Urothelium cell line (cell line): ENCODE measurements around the gene NLRP11.

ENCODE experiments used
- DNase-seq: peaks from one replicate; pipeline ENCODE4 v3.0.0; 2011; ENCODE audit warnings: low spot score, mixed read lengths
- FAIRE-seq: peaks from 2 replicates; lab custom pipeline; 2011; peaks lifted over from hg19 to GRCh38; lab: Jason Lieb, UNC

NLRP11 gene

DNA sequence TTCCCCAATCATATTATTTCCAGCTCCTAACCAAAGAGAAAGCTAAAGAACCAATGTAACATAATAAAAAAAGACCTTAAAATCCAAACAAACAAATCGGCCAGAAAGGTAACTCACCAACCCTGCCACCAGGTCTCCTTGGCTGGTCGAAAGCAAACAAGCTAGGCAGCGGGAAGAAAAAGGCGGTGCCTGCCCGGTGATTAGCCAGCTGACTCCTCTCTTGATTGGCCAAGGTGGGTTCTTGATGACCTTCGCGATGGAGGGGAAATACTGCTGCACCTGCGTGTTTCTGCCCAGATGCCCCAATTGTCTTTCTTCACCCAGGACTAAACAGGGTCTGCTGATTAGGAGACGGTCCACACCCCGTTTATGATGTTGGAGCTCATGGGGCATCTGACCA is at the start of gene NLRP11:
NLRP11 (minus strand) TSS at position 154 of the 400 bp plus-strand sequence. CDS start 13,825 bp downstream, outside the sequence.
- FAIRE-seq (no peak), DNase-seq (no peak)

GRCh38 chr19:55877211-55877610 is 45.4 kb upstream of the NLRP11 start:
- DNase-seq (no peak), FAIRE-seq (no peak)

DNA sequence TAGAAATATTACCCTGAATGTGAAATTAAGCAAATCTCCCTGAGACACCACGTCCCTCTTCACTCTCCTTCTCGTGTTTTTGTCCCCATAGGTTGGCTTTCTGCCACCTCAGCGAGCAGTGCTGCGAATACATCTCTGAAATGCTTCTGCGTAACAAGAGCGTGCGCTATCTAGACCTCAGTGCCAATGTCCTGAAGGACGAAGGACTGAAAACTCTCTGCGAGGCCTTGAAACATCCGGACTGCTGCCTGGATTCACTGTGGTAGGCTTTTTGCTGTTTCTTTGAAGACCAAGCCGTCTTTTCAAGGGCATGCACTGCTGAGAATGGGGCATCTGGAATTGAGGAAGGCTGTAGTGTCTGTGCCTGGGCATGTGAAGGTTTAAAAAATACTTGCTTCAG is 38.9 kb upstream of the NLRP11 start:
- FAIRE-seq (no peak), DNase-seq (no peak)

DNA sequence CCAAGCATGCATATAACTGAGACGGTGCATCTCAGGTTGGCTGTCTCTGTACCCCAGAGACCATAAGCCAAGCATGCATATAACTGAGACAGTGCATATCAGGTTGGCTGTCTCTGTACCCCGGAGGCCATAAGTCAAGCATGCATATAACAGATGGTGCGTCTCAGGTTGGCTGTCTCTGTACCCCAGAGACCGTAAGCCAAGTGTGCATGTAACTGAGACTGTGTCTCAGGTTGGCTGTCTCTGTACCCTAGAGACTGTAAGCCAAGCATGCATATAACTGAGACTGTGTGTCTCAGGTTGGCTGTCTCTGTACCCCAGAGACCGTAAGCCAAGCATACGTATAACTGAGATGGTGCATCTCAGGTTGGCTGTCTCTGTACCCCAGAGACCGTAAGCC is 35.3 kb upstream of the NLRP11 start:
- FAIRE-seq: peak; percentile 9

GRCh38 chr19:55866521-55866920 is 34.7 kb upstream of the NLRP11 start:
- DNase-seq: no peak
- FAIRE-seq: no peak

More for the DNA sequence above, 35.3 kb upstream of the NLRP11 start:
- no peak for DNase-seq

- no peak for FAIRE-seq
- DNase-seq: no peak
Observed at GRCh38 chr19:55858969-55859368, 27.2 kb upstream of the NLRP11 start.

- FAIRE-seq (no peak), DNase-seq (no peak)
Observed at GRCh38 chr19:55858401-55858800, 26.6 kb upstream of the NLRP11 start.

- DNase-seq (no peak), FAIRE-seq (no peak)
Observed at GRCh38 chr19:55857974-55858373, 26.2 kb upstream of the NLRP11 start.

GRCh38 chr19:55857149-55857548 is 25.4 kb upstream of the NLRP11 start:
- no peak for FAIRE-seq
- DNase-seq: no peak

DNA sequence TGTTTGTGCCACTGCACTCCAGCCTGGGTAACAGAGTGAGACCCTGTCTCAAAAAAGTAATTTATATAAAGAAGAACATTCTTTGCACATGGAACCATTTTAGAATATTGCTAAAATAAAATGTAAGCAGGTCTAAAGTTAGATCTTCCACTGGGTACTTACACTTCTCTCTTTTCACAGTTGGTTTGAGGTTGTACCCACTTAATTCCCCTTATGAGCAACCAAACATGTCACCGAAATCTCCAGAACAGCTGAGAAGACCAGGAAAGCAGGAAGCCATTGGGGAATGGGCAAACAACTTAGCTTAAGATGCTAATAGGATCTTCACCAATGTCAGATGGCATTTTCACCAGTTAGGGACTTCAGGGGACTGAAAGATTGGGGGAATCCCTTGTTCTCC is 23.4 kb upstream of the NLRP11 start:
- FAIRE-seq (no peak), DNase-seq (no peak)

DNA sequence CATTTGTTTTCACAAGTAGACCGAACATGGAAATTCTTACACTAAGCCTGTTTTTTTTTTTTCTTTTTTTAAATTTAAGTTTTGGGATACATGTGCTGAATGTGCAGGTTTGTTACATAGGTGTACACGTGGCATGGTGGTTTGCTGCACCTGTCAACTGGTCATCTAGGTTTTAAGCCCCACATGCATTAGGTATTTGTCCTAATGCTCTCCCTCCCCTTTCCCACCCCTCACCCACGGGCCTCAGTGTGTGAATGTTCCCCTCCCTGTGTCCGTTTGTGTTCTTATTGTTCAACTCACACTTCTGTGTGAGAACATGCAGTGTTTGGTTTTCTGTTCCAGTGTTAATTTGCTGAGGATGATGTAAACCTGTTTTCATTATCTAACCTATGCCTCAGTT is 7.1 kb upstream of the NLRP11 start:
- FAIRE-seq (no peak), DNase-seq (no peak)

GRCh38 chr19:55838251-55838650 is 6.5 kb upstream of the NLRP11 start:
- FAIRE-seq (no peak), DNase-seq (no peak)

DNA sequence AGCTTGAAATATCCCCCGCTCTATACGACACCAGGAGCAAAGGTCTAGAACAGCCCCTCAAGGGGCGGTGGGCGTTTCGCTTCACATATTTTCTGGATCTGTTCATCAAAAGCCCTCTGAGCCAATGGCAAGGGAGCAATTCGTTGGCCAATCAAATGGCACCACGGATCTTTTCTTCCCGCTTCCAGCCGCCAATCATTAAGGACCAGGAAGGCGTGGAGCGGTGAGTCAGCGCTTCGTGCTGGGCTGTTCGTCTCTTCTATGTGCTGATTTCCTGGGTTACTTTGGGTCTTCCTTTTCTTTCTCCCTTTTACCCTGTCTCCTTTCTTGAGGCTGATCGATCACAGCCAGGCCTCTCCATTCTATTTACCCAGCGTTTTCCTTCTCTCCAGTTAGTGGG is 4.5 kb upstream of the NLRP11 start, which contains the start of gene NLRP4:
NLRP4 (plus strand) TSS at position 201 of the 400 bp plus-strand sequence. CDS start 15,541 bp downstream, outside the sequence.
- DNase-seq (no peak), FAIRE-seq (no peak)

DNA sequence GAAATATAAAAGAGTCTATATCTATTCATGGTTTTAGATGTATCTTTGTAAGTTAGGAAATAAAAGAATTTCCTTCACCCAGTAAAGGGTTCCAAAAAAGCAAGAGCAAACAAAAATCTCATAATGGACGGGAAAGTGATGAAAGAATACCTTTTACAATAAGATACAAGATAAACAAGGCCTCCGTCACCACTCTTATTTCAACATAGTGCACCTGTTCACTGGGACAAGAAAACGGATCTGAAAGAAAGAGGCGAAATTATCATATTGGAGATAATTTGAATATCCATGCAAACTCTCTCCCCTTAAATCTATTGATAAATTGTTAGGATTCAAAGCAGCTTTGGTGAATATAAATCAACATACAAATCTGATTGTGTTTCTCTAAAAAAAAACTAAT is 877 bp upstream of the NLRP11 start:
- DNase-seq: no peak
- no peak for FAIRE-seq

- FAIRE-seq: no peak
- DNase-seq: no peak
Observed at GRCh38 chr19:55830656-55831055, 1.1 kb downstream of the NLRP11 start.

DNA sequence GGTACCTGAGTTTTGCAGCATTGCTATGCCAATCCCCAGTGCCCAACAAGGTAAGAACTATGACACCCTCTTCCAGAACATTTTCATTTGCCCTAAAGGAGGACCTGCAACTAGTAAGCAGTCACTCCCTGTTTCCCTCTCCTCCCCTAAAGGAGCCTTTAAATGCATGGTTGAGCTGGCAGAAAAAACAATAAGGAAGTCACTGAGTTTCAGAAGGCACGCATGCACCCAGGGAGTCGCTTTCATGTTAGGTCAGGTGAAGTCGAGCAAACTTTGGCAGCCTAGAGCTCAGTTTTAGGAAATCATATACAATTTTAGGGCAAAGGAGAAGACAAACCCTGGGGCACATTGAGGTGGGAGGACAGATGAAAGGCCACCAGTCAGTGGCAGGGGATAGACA is 11.8 kb downstream of the NLRP11 start:
- no peak for FAIRE-seq

DNA sequence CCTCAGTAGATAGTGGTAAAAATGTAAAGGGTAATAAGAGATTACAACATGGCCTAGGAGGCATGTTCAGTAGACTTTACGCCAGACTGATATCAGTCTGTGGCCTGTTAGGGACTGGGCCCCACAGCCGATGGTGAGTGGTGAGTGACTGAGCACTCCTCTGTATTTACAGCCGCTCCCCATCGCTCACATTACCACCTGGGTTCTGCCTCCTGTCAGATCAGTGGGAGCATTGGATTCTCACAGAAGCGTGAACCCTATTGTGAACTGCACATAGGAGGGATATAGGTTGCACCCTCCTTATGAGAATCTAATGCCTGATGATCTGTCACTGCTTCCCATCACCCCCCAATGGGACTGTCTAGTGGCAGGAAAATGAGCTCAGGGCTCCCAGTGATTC is 17.9 kb downstream of the NLRP11 start:
- DNase-seq (no peak), FAIRE-seq (no peak)

More for the DNA sequence above, 11.8 kb downstream of the NLRP11 start:
- DNase-seq: no peak

DNA sequence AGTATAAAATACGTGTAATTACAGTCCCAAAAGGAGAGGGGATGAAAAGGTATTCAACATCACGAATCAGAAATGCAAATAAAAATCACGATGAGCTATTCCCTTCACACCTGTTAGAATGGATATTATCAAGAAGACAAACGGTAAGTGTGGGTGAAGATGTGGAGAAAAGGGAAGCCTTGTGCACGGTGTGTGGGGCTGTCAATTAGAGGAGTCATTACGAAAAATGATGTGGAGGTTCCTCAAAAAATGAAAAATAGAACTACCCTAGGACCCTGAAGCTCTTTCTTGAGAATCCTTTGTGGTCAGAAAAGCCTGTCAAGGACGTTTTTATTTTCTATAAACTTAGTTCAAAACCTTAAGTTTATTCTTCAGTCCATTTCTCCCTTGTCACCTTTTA is 19.4 kb downstream of the NLRP11 start:
- FAIRE-seq (no peak), DNase-seq (no peak)

DNA sequence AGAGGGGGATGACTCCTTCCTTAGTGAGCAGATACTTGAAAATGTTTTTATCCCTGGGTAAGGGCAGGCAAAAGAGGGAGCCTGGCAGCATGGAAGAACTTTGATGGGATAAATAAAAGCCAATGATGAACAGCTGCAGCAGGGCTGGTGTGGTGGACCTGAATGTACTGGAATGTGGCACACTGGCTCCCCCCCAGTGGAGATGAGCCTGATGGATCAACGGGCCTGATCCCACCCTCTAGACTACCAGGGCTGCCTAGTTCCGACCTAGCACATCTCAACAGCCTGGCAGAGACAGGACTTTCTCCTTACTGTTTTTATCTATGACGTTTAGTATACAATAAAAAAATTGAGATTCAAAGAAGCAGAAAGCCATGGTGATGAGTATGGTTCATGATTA is 20.5 kb downstream of the NLRP11 start:
- FAIRE-seq (no peak), DNase-seq (no peak)

DNA sequence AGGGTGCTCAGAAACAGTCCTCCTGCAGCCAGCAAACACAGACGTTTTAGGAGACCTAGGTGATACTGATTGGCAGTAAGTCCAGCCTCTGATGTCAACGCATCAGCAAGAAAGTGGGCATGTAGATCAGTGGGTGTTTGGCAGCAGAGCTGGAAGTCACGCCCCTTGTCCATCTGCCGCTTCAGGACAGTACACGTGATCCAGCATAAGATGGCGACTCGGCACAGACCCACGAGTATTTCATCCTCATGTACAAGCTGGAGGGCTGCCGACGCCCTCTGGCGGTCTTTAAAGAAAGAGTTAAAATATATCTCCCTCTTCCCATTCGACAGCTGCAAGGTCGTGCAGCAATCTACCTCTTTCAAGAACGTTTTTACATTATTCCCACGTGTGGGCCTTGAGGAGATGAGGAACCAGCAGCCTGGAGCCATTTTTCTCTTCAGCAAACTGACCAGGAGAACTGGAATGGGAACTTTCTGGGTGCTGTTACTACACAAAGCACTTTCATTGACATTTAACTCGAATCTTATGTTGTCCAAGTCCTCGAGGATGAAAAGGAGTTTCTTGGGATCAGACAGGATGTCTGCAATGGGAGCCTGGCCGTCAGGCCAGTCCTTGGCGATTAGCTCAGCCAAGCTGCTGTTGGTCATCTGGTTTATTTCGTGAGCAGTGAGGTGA is 22.3 kb downstream of the NLRP11 start:
- FAIRE-seq (peak; percentile 95), DNase-seq (peak; percentile 92)

DNA sequence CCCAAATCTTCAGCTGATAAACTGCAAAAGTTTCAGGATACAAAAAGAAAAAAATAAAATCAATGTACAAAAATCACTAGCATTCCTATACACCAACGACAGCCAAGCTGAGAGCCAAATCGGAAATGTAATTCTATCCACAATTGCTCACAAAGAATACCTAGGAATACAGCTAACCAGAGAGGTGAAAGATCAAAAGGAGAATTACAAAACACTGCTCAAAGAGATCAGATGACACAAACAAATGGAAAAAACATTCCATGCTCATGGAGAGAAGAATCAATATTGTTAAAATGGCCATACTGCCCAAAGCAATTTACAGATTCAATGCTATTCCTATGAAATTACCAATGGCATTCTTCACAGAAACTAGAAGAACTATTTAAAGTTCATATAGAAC is 29.5 kb downstream of the NLRP11 start:
- FAIRE-seq (no peak), DNase-seq (no peak)

- no peak for FAIRE-seq
- no peak for DNase-seq
Observed at GRCh38 chr19:55801416-55801815, 30.4 kb downstream of the NLRP11 start.

- FAIRE-seq (no peak), DNase-seq (no peak)
Observed at GRCh38 chr19:55795021-55795420, 36.8 kb downstream of the NLRP11 start.
